ENCODE measurements around the gene CFDP1.

Gene CFDP1

GRCh38 chr16:75246504-75247205, 186.6 kb downstream of the CFDP1 start:
- Mint-ChIP-seq H3K27ac (no peak overlapping the region), H3K4me1 (peaks cover 5% of the 10 kb centered on the region), H3K9me3 (no peaks in the 10 kb centered on the region), H3K4me3 (no peak overlapping the region), H3K36me3 (no peaks in the 10 kb centered on the region), H3K27me3 (peaks cover 88% of the 10 kb centered on the region)
- CTCF ChIA-PET = interaction anchor here (1.4 kb wide), 1 partner anchor 139 kb away, joined by 3 read pairs; no protein-coding TSS in a partner anchor
- DNase-seq = no peak

GRCh38 chr16:75244844-75245758, 188.2 kb downstream of the CFDP1 start:
- CTCF ChIA-PET = interaction anchor here (0.7 kb wide), 1 partner anchor 157 kb away, joined by 3 read pairs; no protein-coding TSS in a partner anchor
- H3K36me3 Mint-ChIP-seq = no peaks in the 10 kb centered on the region
- no peak for DNase-seq

GRCh38 chr16:75244225-75244809, 189.0 kb downstream of the CFDP1 start:
- no peak for DNase-seq
- no peak overlapping the region for H3K27ac Mint-ChIP-seq
- no peak overlapping the region for H3K4me3 Mint-ChIP-seq
- CTCF ChIA-PET = no interaction called here
- H3K9me3 Mint-ChIP-seq = no peaks in the 10 kb centered on the region
- no peaks in the 10 kb centered on the region for H3K36me3 Mint-ChIP-seq
- peaks cover 2% of the 10 kb centered on the region for H3K4me1 Mint-ChIP-seq
- H3K27me3 Mint-ChIP-seq = peaks cover 72% of the 10 kb centered on the region

More at GRCh38 chr16:75244844-75245758, 188.2 kb downstream of the CFDP1 start:
- H3K27me3 Mint-ChIP-seq = peaks cover 76% of the 10 kb centered on the region
- no peak overlapping the region for H3K27ac Mint-ChIP-seq
- H3K4me3 Mint-ChIP-seq = no peak overlapping the region
- H3K4me1 Mint-ChIP-seq = peaks cover 2% of the 10 kb centered on the region
- H3K9me3 Mint-ChIP-seq = no peaks in the 10 kb centered on the region
